ENCODE measurements around the gene SLBP.

Gene SLBP

GRCh38 chr4:1647432-1647831 lies 64.7 kb downstream of the SLBP start:
- DNase-seq, result no peak

- peak; percentile 22 for DNase-seq
Measured at GRCh38 chr4:1646690-1647089, 65.4 kb downstream of the SLBP start.

GRCh38 chr4:1644891-1645657 lies 67.0 kb downstream of the SLBP start:
- DNase-seq, result peak; percentile 68

DNA sequence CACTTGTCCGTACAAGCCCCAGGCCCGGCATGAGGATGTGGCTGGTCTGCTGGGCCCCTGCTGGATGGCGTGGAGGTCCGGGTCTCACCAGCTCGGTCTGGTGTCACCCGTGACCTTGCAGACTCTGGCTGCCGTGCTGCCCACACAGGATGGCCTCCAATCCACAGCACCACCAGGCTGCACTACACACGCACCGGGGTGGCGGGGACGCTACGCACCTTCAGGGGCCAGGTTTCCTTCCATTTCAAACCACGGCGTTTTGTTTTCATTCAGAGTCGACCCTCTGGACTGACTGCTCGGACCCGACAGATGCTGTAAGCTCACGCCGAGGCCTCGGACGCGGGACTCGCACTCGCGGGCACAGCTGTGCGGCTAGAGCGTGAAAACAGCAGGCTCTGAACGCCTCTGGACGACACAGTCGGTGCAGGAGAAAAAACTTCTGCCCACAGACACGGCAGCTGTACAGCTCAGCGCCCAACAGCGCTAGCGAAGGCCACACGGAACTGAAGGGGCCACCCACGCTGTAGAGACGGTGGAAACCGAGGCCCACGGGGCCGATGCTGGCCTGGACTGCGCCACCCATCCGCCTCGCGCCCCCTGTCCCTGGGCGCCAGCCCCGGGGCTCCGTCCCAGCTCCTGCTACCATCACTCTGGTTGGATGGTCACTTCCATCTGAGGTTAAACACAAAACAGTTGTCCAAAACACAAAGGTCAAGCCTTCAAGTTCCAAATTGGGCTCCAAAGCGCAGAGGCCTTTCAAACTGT lies 68.0 kb downstream of the SLBP start:
- DNase-seq, result no peak
